Upper lobe of left lung (tissue), 4 donors: ENCODE measurements around the gene PSMC1.

Source experiments
- EP300 ChIP-seq, 4 donors: sonication (generic); formaldehyde crosslinking; IDR thresholded peaks; one replicate each; pipeline ENCODE4 v1.5.1; 2017; ENCODE audit warnings: antibody characterized with exemption in 4 of 4, control low read depth in 2 of 4
- TF ChIP-seq, protein P1 (sequence below), 6 experiments: fragments of 450-650 bp in 4 of 6; fragments of 200-600 bp in 2 of 6; sonication (generic) in 2 of 6; IDR thresholded peaks; one replicate each; pipeline ENCODE4 v1.5.1; 2016 to 2019; ENCODE audit warnings: antibody characterized with exemption in 6 of 6

DNA sequence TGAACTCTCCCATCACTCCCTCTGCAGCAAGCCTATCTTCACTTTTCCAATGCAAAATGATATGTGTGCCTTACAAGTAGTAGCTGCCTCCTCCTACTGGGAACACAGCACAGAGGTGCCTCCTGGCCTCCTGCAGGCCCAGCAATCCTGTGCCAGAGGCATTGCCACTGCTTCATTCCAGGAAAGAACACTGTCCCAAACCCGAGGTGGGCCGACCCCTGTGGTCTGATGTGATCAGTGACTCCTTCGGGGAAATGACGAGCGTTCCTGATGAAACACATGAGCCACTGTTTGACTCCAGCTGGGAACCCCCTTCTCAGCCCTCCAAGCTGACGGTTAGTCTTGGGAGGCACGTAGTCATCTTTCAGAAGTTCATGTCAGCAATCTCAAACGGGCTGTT is 19.5 kb downstream of the PSMC1 start:
- TF ChIP-seq, protein P1, sequence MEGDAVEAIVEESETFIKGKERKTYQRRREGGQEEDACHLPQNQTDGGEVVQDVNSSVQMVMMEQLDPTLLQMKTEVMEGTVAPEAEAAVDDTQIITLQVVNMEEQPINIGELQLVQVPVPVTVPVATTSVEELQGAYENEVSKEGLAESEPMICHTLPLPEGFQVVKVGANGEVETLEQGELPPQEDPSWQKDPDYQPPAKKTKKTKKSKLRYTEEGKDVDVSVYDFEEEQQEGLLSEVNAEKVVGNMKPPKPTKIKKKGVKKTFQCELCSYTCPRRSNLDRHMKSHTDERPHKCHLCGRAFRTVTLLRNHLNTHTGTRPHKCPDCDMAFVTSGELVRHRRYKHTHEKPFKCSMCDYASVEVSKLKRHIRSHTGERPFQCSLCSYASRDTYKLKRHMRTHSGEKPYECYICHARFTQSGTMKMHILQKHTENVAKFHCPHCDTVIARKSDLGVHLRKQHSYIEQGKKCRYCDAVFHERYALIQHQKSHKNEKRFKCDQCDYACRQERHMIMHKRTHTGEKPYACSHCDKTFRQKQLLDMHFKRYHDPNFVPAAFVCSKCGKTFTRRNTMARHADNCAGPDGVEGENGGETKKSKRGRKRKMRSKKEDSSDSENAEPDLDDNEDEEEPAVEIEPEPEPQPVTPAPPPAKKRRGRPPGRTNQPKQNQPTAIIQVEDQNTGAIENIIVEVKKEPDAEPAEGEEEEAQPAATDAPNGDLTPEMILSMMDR (IDR thresholded peaks at IDR 0.05) = no peak
- no peak for TF ChIP-seq EP300 (IDR thresholded peaks at IDR 0.05)
